ENCODE measurements around the gene CDCA4.

- TF ChIP-seq RAD21 (IDR thresholded peaks at IDR 0.05; ENCODE audit: low read depth) (no peak), YY1 (IDR thresholded peaks at IDR 0.05; ENCODE audit: low read depth) (no peak), EP300 (IDR thresholded peaks at IDR 0.05; ENCODE audit: borderline replicate concordance) (no peak), TAF1 (IDR thresholded peaks at IDR 0.05; ENCODE audit: low read depth) (0 out of 2 replicates have a peak, but pooled peaks have one; percentile 41), EGR1 (IDR thresholded peaks at IDR 0.05) (no peak)
Measured at GRCh38 chr14:104967386-104968152, 53.3 kb downstream of the CDCA4 start.
